PC-9 (cell line): ENCODE data around the gene TUBB. TPM values are rescaled to one million over a fixed set of nuclear protein-coding genes. Genes with fewer than 3 reads are reported as not detected.
A peak's percentile ranks its signal among the peaks of the same experiment; 100 is the strongest.

Experiments
- BruUV-seq: library from RNA; stranded (reverse); fragments of 400-500 nt; replicated peaks from 2 replicates; lab custom pipeline; 2021; lab: Mats Ljungman, UMichigan
- CTCF ChIA-PET: fragments of 300-600 bp; sonication (Branson Sonifier 250); formaldehyde crosslinking; loops from one replicate; lab custom pipeline; 2022; ENCODE audit warnings: antibody characterized with exemption; lab: Charles Lee
- POLR2A ChIA-PET: fragments of 300-600 bp; sonication (Branson Sonifier 250); formaldehyde crosslinking; loops from one replicate; lab custom pipeline; 2022; ENCODE audit warnings: antibody characterized with exemption; ENCODE audit not compliant: unreplicated experiment; lab: Charles Lee
- DNase-seq, 2 experiments: peaks; one replicate each; pipeline versions ENCODE4 v3.0.0 to v3.0.0-alpha.2; 2015 to 2022; ENCODE audit warnings: mixed read lengths in 1 of 2
- H2AFZ ChIP-seq: fragments of 200-600 bp; sonication (generic); 2 replicates; pipeline ENCODE4 v1.8.1; 2017; ENCODE audit warnings: antibody characterized with exemption
- H3F3A ChIP-seq: fragments of 200-600 bp; sonication (generic); 2 replicates; pipeline ENCODE4 v1.8.1; 2017; ENCODE audit warnings: antibody characterized with exemption, mild to moderate bottlenecking, low read depth; ENCODE audit not compliant: insufficient read depth
- H3K27ac ChIP-seq: fragments of 200-600 bp; sonication (generic); 2 replicates; pipeline ENCODE4 v1.6.1; 2016; ENCODE audit warnings: mixed run types
- H3K27me3 ChIP-seq: fragments of 200-600 bp; sonication (generic); 2 replicates; pipeline ENCODE4 v1.6.1; 2016; ENCODE audit warnings: low read depth, mixed run types; ENCODE audit not compliant: insufficient read depth
- H3K36me3 ChIP-seq: fragments of 200-600 bp; sonication (generic); 2 replicates; pipeline ENCODE4 v1.6.1; 2016; ENCODE audit warnings: low read depth, mixed run types
- H3K4me1 ChIP-seq: fragments of 200-600 bp; sonication (generic); replicated peaks from 2 replicates; pipeline ENCODE4 v1.6.1; 2016; ENCODE audit warnings: mixed run types; ENCODE audit not compliant: insufficient read depth
- H3K4me2 ChIP-seq: fragments of 200-600 bp; sonication (generic); 2 replicates; pipeline ENCODE4 v1.6.1; 2017; ENCODE audit warnings: mixed run types
- H3K4me3 ChIP-seq: fragments of 200-600 bp; sonication (generic); 2 replicates; pipeline ENCODE4 v1.6.1; 2016; ENCODE audit warnings: mixed run types
- H3K79me2 ChIP-seq: fragments of 200-600 bp; sonication (generic); 2 replicates; pipeline ENCODE4 v1.6.1; 2017; ENCODE audit warnings: low read depth, mixed run types
- H3K9me2 ChIP-seq: fragments of 200-600 bp; sonication (generic); 2 replicates; pipeline ENCODE4 v1.8.1; 2017; ENCODE audit warnings: mild to moderate bottlenecking; ENCODE audit not compliant: insufficient read depth
- H3K9me3 ChIP-seq: fragments of 200-600 bp; sonication (generic); 2 replicates; pipeline ENCODE4 v1.8.1; 2016; ENCODE audit warnings: low read depth; ENCODE audit not compliant: insufficient read depth
- H4K20me1 ChIP-seq: fragments of 200-600 bp; sonication (generic); 2 replicates; pipeline ENCODE4 v1.8.1; 2017; ENCODE audit not compliant: insufficient read depth
- CTCF ChIP-seq: fragments of 200-600 bp; sonication (generic); conservative IDR thresholded peaks from 2 replicates; pipeline ENCODE4 v1.6.1; 2017; ENCODE audit warnings: mixed run types, antibody characterized with exemption, mild to moderate bottlenecking, moderate library complexity
- EZH2 ChIP-seq: fragments of 200-600 bp; sonication (generic); IDR thresholded peaks from 2 replicates; pipeline ENCODE4 v1.8.0; 2017; ENCODE audit warnings: antibody characterized with exemption, low read depth
- intact Hi-C: fragments of 100-400 bp; cut with micrococcal nuclease; formaldehyde crosslinking; loops from one replicate; pipeline ENCODE4 v1.10.0; 2022; ENCODE audit not compliant: unreplicated experiment
- total RNA-seq: library from RNA; stranded (reverse); gene quantifications from 2 replicates; pipeline ENCODE4 v1.2.3, GENCODE V29; 2021

The TUBB gene
- total RNA-seq, 1 experiment from 2014 or later = 901 TPM

- H3K27ac ChIP-seq = peak within 1 kb of the TSS; percentile 72
- intact Hi-C loops = loop anchor here (2.0 kb wide), 2 partner anchors 69 to 133 kb away; partner anchors contain the start of genes MRPS18B and PPP1R10
- no peaks in the 10 kb centered on the region for H3K9me3 ChIP-seq
- TF ChIP-seq CTCF (no peak), EZH2 (no peak)
- H4K20me1 ChIP-seq = no peaks in the 10 kb centered on the region
- no TSS peak for BruUV-seq
- H3K27me3 ChIP-seq = no peaks in the 10 kb centered on the region
- H3K36me3 ChIP-seq = no peaks in the 10 kb centered on the region
- peaks cover 55% of the 10 kb centered on the region for H3K79me2 ChIP-seq
- peak within 1 kb of the TSS; percentile 92 for H2AFZ ChIP-seq
- peaks cover 63% of the 10 kb centered on the region for H3K4me1 ChIP-seq
- ChIA-PET CTCF (interaction anchor here (0.7 kb wide), 2 partner anchors 36 to 328 kb away, joined by 3 to 5 read pairs; no protein-coding TSS in a partner anchor), POLR2A (no interaction called here)
- no peaks in the 10 kb centered on the region for H3K9me2 ChIP-seq
- peak in 1 of 2 experiments; percentile 79 for DNase-seq
- H3F3A ChIP-seq = peaks cover 46% of the 10 kb centered on the region
- peak within 1 kb of the TSS; percentile 93 for H3K4me2 ChIP-seq
- peak within 1 kb of the TSS; percentile 98 for H3K4me3 ChIP-seq
These were observed 33.9 kb upstream of the TUBB start, which contains the start of gene PPP1R18 for GRCh38 chr6:30686009-30686907. PPP1R18 (minus strand) TSS chr6:30686645; CDS start chr6:30686018, 627 bp downstream.

- Histone ChIP-seq H2AFZ (peak overlapping the region; percentile 92), H3K36me3 (no peaks in the 10 kb centered on the region), H3K9me3 (no peaks in the 10 kb centered on the region), H3K4me1 (peaks cover 59% of the 10 kb centered on the region), H3K9me2 (no peaks in the 10 kb centered on the region), H3K4me2 (peak overlapping the region; percentile 93), H3F3A (peaks cover 39% of the 10 kb centered on the region), H4K20me1 (no peaks in the 10 kb centered on the region), H3K4me3 (peak overlapping the region; percentile 98), H3K79me2 (peaks cover 47% of the 10 kb centered on the region), H3K27ac (peak overlapping the region; percentile 72), H3K27me3 (no peaks in the 10 kb centered on the region)
- no TSS peak for BruUV-seq
- no peak for TF ChIP-seq EZH2
- peak; percentile 80 to 98 for DNase-seq
- intact Hi-C loops = loop anchor here (1.0 to 2.0 kb wide), 4 partner anchors 30 to 227 kb away; partner anchors contain the start of genes MDC1, MRPS18B, PPP1R10 and VARS2
- POLR2A ChIA-PET = interaction anchor here (0.6 to 1.2 kb wide), 3 partner anchors 10 to 72 kb away, joined by 5 to 7 read pairs (median 6); no protein-coding TSS in a partner anchor
- CTCF ChIA-PET = interaction anchor here (0.6 kb wide), 1 partner anchor 66 kb away, joined by 4 read pairs; no protein-coding TSS in a partner anchor
These were observed 33.1 kb upstream of the TUBB start for GRCh38 chr6:30686908-30687658.

GRCh38 chr6:30687659-30688431 lies 32.3 kb upstream of the TUBB start:
- Histone ChIP-seq H3K4me2 (peak overlapping the region; percentile 93), H3F3A (peaks cover 32% of the 10 kb centered on the region), H3K36me3 (no peaks in the 10 kb centered on the region), H4K20me1 (no peaks in the 10 kb centered on the region), H2AFZ (peak overlapping the region; percentile 92), H3K9me3 (no peaks in the 10 kb centered on the region), H3K4me1 (peaks cover 51% of the 10 kb centered on the region), H3K27ac (peak overlapping the region; percentile 72), H3K9me2 (no peaks in the 10 kb centered on the region), H3K27me3 (no peaks in the 10 kb centered on the region), H3K79me2 (peaks cover 47% of the 10 kb centered on the region), H3K4me3 (peak overlapping the region; percentile 98)
- peak in 1 of 2 experiments; percentile 38 for DNase-seq
- CTCF ChIA-PET = interaction anchor here (0.6 kb wide), 1 partner anchor 65 kb away, joined by 4 read pairs; no protein-coding TSS in a partner anchor
- TF ChIP-seq EZH2 (no peak), CTCF (no peak)
- intact Hi-C loops = loop anchor here (1.0 to 2.0 kb wide), 4 partner anchors 29 to 226 kb away; partner anchors contain the start of genes MDC1, MRPS18B, PPP1R10 and VARS2
- TSS peak; percentile 51 for BruUV-seq
- POLR2A ChIA-PET = interaction anchor here (0.6 to 1.2 kb wide), 3 partner anchors 10 to 73 kb away, joined by 5 to 7 read pairs (median 6); no protein-coding TSS in a partner anchor
